Activated effector memory CD4-positive, alpha-beta T cell treated with Interleukin-2 at 50 U/mL for 16 hours (primary cell): ENCODE results near the gene FAM25A.
"Not testable (repeated sequence)": the region's sequence is repeated elsewhere in the genome, so short reads cannot be mapped to it uniquely, and the experiment has no call there.

ENCODE experiments used
- DNase-seq: peaks from one replicate; pipeline ENCODE4 v3.0.0-alpha.2; 2020

Gene FAM25A

DNA sequence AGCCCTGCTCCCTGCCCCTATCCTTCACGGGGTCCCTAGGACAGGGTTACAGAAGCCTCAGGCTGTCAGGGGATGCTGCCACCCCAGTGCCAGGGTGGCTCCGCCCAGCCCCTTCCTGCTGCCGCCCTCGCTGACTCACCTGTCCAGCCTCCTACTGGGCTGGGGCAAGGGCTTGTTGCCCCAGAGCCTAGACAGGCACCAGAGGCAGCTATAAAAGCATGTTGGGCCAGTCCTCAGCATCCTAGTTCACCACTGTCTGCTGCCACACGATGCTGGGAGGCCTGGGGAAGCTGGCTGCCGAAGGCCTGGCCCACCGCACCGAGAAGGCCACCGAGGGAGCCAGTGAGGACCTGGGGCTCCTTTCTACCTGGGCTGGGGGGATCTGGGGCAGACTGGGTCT, at the start of gene FAM25A:
TSS of gene FAM25A (plus strand) at position 239 of the 400 bp plus-strand sequence. CDS start at position 270, 31 bp downstream.
- not testable (repeated sequence) for DNase-seq

DNA sequence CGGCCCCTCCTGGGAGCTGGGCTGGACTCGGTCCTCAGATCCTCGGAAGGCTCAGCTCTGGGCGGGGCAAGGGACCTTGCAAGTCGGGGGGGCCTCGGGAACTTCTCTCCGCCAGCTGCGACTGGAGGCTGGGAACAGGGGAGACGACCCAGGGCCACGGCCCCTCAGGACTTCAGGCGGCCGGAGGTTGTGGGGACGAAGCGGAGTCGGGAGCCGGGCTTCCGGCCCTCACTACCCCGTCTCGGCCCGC, 49.2 kb upstream of the FAM25A start:
- DNase-seq, result no peak

- peak; percentile 93 for DNase-seq
Measured at GRCh38 chr10:86971232-86971991, 48.7 kb upstream of the FAM25A start.

GRCh38 chr10:86972613-86973380, 47.3 kb upstream of the FAM25A start:
- DNase-seq, result no peak

GRCh38 chr10:86974484-86974883, 45.6 kb upstream of the FAM25A start:
- no peak for DNase-seq

DNA sequence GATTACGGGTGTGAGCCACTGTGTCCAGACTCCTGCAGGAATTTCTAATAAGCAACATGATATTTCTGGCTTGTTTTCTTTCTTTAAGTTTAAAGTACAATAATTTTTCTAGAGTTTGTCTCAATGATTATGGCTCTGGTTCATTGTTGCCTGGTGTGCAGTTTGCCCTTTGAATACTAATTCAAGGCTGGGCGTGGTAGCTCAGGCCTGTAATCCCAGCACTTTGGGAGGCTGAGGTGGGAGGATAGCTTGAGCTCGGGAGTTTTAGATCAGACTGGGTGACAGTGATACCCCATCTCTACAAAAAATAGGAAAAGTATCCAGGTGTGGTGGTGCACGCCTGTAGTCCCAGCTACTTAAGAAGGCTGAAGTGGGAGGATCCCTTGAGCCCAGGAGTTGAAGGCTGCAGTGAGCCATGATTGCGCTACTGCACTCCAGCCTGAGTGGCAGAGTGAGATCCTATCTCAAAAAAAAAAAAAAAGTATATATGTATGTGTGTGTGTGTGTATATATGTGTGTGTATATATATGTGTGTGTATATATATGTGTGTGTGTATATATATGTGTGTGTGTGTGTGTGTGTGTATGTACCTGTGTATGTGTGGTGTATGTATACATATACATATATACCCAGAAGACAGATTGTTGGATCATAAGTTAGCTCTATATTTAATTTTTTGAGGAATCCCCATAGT, 43.6 kb upstream of the FAM25A start:
- no peak for DNase-seq

- not testable (repeated sequence) for DNase-seq
Measured at GRCh38 chr10:86978457-86978856, 41.6 kb upstream of the FAM25A start.

GRCh38 chr10:86979296-86979818, 40.7 kb upstream of the FAM25A start:
- DNase-seq, result no peak

- no peak for DNase-seq
Measured at GRCh38 chr10:86979977-86980448, 40.1 kb upstream of the FAM25A start.

- not testable (repeated sequence) for DNase-seq
Measured at GRCh38 chr10:86981020-86981419, 39.1 kb upstream of the FAM25A start.

DNA sequence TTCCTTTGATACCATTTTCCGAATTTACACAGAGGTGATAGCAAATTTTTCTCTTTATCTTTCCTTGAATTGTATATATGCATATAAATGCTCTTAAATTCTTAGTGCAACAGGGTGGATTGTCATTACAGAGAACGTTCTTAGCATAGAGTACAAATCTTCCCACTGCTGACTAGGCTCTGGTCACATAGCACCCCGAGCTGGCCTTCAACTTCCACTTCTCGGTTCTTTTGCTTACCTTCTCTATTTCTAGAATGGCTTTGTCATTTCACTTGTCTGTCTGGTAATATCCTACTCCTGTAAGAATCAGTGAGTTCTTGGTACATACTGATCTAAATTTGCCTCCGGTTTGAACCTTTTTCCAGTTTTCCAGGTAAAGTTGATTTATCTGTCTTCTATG, 38.4 kb upstream of the FAM25A start:
- no peak for DNase-seq

DNA sequence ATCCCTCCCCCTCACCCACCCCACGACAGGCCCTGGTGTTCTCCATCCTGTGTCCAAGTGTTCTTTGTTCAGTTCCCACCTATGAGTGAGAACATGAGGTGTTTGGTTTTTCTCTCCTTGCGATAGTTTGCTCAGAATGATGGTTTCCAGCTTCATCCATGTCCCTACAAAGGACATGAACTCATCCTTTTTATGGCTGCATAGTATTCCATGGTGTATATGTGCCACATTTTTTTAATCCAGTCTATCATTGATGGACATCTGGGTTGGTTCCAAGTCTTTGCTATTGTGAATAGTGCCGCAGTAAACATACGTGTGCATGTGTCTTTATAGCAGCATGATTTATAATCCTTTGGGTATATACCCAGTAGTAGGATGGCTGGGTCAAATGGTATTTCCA, 35.6 kb upstream of the FAM25A start:
- not testable (repeated sequence) for DNase-seq

GRCh38 chr10:86988520-86988919, 31.6 kb upstream of the FAM25A start:
- no peak for DNase-seq

GRCh38 chr10:86991362-86991761, 28.7 kb upstream of the FAM25A start:
- not testable (repeated sequence) for DNase-seq

- DNase-seq, result no peak
Measured at GRCh38 chr10:86992456-86992855, 27.6 kb upstream of the FAM25A start.

DNA sequence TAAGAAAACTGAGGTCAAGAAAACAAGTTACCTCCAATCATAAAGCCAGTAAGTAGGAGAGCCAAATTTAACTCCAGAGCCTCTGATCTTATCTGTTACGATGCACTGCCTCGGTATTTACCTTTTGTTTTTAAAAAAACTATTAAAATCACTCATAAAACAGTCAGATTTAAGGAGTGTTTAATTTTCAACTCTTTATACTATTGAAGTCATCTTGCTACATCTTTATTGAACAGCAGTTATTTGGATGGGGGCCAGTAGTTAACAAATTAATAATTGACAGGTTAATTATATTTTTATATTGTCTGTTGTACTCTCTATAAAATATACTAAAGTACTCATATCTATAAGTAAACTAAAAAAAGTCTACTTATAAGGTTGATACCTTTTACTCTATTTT, 27.2 kb upstream of the FAM25A start:
- DNase-seq, result no peak

- not testable (repeated sequence) for DNase-seq
Measured at GRCh38 chr10:86999802-87000403, 20.2 kb upstream of the FAM25A start.

- DNase-seq, result no peak
Measured at GRCh38 chr10:87000491-87000890, 19.6 kb upstream of the FAM25A start.

GRCh38 chr10:87007124-87007523, 13.0 kb upstream of the FAM25A start:
- not testable (repeated sequence) for DNase-seq

DNA sequence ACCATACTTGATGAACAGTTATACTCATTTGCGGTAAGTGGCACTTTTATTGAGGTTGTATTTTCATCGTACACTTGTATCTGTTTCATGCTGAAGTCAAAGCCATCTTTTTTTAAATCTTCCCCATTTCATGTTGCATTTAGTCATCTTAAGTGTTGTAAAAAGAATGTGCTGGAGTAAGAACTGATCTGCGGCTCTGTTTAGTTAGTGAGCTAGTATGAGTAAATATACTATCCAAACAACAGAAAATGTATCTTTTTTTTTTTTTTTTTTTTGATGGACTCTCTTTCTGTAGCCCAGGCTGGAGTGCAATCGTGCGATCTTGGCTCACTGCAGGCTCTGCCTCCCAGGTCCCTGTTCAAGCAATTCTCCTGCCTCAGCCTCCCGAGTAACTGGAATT, 12.4 kb upstream of the FAM25A start:
- not testable (repeated sequence) for DNase-seq

DNA sequence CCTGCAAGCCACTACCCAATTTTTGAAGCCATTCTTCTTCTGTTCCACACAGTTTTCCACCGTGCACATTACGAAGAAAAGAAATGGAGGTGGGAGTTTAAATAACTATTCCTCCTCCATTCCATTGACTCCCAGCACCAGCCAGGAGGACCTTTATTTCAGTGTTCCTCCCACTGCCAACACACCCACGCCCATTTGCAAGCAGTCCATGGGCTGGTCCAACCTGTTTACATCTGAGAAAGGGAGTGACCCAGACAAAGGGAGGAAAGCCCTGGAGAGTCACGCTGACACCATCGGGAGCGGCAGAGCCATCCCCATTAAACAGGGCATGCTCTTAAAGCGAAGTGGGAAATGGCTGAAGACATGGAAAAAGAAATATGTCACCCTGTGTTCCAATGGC, 11.8 kb upstream of the FAM25A start:
- DNase-seq, result not testable (repeated sequence)

GRCh38 chr10:87009134-87009696, 10.9 kb upstream of the FAM25A start:
- not testable (repeated sequence) for DNase-seq

DNA sequence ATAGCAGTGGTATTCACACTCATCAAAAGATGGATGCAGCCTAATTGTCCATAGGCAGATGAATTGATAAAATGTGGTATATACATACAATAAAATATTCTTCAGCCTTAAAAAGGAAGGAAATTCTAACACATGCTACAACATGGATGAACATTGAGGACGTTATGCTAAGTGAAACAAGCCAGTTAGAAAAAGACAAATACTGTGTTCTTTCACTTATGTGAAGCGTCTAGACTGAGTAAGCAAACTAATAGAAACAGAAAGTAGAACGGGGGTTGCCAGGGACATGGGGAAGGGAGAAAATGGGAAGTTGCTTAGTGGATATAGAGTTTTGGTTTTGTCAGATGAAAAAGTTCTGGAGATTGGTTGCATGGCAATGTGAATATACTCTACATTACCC, 6.6 kb upstream of the FAM25A start:
- DNase-seq, result not testable (repeated sequence)
